Measurements from ENCODE around the gene FBXW11.

Gene FBXW11

DNA sequence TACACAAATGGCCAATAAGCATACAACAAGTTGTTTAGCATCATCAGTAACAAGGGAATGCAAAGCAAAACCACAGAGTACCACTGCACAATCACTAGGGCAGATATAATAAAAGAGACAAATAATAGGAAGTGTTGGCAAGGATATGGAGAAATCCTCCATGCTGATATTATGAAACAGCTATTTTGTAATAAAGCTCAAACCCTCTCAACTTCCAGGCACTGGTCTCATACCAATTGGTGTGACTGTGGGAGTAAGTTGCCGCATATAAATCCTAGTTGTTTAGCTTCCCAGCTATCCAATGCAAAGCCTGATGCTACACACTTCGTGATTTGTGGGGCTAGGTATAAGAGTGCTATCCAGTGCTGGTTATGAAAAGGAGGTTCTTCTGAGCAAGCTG lies 132.2 kb downstream of the FBXW11 start:
- DNase-seq (ENCODE audit: extremely low read depth in 1 of 2, low read depth in 1 of 2): no peak

DNA sequence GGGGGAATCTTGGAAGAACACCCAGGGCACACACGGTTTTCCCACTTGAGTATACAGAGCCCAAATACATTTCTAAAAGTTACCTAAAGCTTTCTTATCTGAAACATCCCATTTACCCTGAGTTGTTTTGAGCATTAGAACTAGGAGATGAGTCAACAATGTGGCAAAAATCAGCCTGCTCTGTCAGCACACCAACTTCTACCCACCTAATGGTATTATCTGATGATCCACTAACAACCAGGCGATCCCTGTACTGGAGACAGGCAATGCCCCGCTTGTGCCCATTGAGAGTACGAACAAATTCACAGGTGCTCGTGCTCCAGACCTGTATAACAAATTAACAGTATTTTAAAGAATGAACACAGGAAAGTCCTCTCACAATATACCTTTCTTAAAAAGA lies 133.8 kb downstream of the FBXW11 start:
- DNase-seq (ENCODE audit: extremely low read depth in 1 of 2, low read depth in 1 of 2): no peak

DNA sequence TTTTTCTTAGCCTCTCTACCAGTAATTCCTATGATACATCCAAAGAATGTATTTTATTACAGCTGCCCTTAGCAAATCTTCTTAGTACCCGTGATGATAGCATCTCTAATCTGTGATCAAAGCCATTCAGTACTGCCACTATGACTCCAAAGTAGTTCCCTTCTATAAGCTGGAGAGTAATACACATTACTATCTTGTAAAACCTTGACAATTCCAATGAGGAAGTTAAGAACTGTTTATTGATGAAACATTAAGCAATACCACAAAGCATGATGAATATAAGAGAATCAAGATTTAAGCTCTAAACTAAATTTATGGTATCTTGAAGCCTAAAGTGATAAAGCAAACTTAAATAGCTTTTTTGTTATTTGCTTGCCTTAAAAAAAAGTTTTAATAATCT lies 134.7 kb downstream of the FBXW11 start:
- no peak for DNase-seq (ENCODE audit: extremely low read depth in 1 of 2, low read depth in 1 of 2)

DNA sequence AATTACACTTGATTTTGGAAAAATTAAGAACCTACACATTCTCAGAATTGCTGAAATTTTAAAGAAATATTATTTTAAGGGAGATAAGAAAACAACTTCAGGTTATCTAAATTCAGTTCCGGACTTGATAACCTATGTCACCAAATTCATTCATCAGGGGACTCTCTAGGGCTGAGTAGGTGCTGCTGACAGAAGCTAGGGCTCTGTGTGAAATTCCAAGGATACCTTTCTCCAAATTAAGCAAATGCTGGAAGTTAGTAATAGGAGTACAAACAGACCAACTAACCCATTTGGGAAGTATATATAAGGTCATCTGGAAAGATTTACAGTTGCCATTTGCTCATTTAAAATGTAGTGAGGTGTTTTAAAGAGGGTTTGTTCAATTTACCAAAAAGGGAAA lies 136.5 kb downstream of the FBXW11 start:
- no peak for DNase-seq (ENCODE audit: extremely low read depth in 1 of 2, low read depth in 1 of 2)

DNA sequence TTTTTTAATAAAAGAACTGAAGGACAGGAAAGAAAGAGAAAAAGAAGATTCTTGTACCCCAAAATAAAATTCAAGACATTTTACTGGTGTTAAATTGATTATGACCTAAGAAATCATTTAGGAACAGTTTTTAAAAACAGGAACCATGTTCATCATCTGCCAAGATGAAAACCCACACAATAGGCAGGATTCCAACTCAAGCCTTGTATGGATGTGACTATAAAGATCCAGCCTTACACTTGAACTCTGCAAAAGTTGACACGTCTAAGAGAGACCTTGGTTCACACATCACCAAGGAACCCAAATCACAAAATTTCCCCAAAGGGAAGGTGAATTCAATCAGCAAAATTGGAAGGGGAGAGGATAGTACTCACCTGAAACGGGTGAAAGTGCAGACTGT lies 138.2 kb downstream of the FBXW11 start:
- DNase-seq (ENCODE audit: extremely low read depth in 1 of 2, low read depth in 1 of 2): no peak

DNA sequence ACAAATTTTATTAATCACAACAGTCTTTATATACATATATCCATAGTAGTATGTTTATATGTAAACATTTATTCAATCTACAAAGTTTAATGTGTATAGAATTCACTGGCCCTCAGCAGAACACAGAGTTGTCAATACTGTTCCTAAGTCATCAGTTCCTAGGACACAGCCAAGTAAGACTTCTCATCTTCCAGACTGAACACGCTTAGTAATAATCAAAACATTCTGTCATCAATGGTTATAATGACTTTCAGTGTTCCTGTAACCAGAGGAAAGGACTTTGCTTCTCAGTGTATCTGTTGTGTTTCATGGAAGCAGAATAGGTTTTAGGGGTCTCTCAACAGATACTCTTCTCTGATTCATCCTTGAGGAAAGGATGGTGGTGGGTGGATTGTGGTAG lies 138.7 kb downstream of the FBXW11 start:
- no peak for DNase-seq (ENCODE audit: extremely low read depth in 1 of 2, low read depth in 1 of 2)

DNA sequence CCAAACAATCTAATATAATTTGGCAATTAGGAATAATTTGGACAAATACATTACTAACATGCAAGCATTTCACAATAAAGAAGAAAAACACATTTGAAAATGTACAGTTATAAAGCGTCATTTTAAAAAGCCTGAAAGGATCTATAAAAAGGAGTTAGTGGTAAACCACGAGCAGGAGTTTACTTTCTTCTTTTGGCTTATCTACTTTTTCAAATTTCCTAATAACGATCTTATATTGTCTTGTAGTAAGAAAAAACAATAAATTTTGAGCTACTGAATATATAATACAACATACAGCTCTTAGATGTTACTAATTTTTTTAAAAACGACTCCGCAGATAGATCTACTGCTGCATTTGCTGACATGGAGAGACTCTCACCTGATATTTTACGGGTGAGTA lies 141.0 kb downstream of the FBXW11 start:
- no peak for DNase-seq (ENCODE audit: extremely low read depth in 1 of 2, low read depth in 1 of 2)

DNA sequence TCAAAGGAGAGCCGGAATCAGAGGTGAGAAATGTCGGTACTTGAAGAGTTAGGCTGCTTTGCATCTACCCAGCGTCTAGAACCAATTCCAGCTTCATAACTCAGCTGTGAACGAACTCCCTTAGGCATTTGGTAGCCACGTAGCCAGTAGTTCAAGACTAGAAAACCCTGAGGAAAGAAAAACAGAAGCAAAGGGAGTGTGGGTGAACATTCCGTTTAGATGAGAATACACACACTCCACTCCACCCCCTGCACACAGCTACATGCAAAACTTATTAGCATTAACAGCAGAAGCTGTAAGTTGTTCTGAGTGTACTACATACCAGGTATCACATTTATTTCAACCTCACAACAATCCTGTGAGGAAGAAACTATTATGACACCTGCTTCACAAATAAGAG lies 142.5 kb downstream of the FBXW11 start:
- DNase-seq (ENCODE audit: extremely low read depth in 1 of 2, low read depth in 1 of 2): no peak

DNA sequence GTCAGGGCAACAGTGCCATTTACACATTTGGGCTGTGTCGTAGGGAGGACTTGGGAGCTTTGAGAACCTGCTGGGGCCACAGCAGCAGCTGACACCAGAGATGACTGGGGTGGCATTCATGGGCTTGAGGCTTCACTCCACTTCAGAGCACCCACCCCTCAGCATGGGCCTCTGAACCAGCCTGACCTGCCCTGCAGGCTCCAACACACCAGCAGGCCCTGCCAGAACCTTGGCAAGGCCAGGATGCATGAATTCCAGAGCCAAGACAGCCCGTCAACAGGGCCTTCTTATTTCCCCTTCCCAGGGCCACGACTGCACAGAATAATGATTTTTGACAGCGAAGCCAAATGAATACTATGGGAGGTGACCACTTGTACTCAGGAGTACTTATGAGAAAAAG lies 143.8 kb downstream of the FBXW11 start:
- DNase-seq (ENCODE audit: extremely low read depth in 1 of 2, low read depth in 1 of 2): no peak

DNA sequence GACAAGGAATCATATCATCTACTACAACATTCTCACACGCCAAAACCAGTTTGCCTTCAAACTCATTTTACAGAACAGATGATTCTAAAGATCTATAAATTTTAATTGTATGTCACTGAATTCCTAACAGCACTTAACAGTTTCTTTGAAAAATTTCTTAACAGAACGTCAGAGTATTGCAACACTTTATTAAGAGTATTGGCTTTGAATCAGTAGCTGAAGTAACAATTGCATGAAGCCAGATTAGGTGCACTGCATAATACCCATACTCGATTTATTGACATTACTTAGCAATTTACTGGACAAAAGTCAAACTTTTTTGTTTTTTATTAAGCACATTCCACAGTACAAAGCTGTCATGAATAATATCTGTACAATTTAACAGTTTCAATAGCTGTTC lies 145.1 kb downstream of the FBXW11 start:
- DNase-seq (ENCODE audit: extremely low read depth in 1 of 2, low read depth in 1 of 2): no peak

DNA sequence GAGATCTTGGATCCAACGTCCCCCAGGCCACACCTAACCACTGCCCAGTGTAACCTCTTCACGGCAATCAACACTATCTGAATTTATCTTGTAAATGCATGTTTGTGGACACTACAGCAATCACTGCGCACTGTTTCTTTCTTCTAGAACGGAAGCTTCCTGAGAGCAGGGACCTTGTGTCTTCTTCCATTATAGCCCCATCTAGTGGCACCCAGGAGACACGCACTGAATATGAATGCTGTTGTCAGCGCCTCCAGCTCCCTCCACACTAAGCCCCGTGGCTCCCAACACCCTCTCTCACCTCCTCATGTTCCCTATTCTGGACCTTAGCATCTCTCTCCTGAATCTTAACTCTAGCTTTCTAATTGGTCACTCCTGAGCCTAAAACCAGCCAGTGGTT lies 148.1 kb downstream of the FBXW11 start:
- no peak for DNase-seq (ENCODE audit: extremely low read depth in 1 of 2, low read depth in 1 of 2)

DNA sequence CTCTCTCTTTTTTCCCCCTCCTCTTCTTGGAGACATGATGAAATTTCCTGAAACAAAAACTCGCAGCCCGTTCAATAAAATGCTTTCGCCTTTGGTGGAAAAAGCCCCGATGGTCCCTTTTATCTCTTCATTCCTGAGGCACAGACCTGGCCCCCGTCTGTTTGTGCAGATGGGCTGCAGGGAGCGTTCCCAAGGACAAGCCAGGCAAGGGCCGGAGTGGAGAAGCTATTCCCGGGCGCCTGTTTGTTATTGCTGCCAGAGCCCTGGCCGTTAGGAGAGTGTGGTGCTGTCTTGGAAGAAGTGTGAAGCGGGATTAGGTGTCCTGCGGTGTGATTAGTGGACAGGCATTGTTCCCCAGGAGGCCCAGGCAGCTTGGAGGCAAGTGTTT lies 149.0 kb downstream of the FBXW11 start:
- no peak for DNase-seq (ENCODE audit: extremely low read depth in 1 of 2, low read depth in 1 of 2)

DNA sequence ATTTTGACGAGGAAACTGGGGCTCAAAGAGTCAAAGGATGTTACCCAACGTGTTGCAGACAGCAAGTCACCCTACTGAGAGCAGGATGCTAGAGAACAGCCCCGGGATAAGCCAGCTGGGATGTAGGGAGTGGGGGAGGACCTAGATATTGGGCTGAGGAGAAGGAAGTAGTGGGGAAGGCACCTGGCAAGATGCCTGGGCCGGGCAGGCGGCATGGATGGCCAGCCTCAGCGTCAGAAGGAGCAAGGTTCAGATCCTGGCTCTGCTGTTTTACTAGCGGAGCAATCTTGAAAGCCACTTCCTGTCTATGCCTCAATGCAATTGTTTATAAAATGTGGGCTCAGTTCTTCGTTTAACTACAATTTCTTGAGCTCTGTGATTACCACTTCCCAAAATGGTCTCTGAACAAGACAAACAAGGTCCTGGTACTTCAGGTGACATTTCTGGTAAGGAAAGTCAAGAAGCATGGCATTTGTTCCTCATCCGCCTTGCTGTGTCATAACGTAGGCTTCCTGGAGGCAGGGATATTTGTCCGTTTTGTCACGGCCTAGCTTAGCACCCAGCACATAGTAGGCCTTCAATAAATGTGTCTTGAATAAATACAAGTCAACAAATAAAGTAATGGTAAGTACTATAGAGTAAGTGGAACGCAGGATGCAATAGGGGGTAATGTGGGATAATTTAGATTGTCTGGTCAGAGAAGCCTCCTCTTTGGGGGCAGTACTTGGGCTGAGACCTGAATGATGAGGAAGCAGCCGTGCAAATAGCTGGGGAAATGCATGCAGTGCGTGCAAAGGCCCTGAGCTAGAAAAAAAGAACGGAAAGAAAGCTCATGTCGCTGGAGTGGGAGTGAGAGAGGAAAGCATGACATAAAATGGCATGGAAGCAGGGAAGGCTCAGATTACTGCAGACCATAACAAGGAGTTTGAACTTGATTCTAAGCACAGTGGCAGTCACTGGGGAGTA lies 150.4 kb downstream of the FBXW11 start:
- DNase-seq (ENCODE audit: extremely low read depth in 1 of 2, low read depth in 1 of 2): no peak

DNA sequence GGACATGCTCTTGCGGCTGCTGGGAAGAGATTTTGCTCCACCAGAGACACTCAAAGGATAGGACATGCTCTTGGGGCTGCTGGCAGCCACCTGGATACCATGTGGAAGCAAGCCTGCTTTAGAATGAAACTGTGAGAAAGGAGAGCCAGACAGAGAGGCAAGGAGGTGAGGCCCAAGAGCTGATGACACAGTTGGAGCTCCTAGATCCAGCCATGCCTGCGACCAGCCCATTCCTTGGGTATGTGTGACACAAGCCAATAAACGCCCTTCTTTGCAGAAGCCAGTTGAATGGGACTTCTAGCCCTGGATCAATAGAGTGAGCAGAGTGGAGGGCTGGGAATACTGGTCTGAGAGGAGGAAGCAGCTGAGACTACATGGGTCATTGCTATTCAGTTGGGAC lies 151.2 kb downstream of the FBXW11 start:
- DNase-seq (ENCODE audit: extremely low read depth in 1 of 2, low read depth in 1 of 2): no peak

DNA sequence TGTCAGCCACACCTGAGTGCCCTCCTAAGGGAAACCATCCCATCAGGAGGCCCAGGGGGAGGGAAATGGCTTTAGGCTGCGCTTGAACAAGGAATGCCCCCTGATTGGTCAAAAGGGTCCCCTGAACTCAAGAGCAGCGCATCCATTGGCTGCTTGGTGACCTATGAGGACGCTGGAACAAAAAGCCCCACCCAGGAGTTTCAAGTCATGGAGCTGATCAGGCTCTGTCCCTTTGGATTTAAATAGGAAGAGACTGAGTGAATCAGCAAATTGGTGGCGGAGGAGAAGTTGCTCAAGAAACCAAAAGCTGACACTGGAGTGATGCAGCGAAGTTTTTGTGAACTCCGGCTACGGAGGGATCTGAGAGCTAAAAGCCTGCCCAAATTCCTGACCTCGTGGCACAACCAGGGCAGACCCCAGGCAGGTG lies 154.2 kb downstream of the FBXW11 start:
- no peak for DNase-seq (ENCODE audit: extremely low read depth in 1 of 2, low read depth in 1 of 2)

DNA sequence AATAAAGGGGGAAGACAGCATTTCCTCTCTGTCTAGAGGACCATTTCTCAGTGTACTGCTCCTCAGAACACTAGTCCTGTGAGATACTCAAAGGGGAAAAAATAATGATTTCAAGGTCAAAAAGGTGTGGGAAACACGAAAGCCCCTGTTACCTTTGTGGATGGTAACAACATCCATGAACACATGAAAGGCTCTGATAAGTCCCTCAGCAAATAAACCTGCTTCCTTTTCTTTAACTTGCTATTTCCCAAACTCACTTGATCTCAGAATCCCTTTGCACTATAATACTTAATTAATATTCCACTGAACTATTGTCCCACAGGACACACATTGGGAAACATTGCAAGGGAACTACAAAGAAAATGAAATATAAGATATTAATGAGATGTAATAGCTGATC lies 155.2 kb downstream of the FBXW11 start:
- DNase-seq (ENCODE audit: extremely low read depth in 1 of 2, low read depth in 1 of 2): no peak

DNA sequence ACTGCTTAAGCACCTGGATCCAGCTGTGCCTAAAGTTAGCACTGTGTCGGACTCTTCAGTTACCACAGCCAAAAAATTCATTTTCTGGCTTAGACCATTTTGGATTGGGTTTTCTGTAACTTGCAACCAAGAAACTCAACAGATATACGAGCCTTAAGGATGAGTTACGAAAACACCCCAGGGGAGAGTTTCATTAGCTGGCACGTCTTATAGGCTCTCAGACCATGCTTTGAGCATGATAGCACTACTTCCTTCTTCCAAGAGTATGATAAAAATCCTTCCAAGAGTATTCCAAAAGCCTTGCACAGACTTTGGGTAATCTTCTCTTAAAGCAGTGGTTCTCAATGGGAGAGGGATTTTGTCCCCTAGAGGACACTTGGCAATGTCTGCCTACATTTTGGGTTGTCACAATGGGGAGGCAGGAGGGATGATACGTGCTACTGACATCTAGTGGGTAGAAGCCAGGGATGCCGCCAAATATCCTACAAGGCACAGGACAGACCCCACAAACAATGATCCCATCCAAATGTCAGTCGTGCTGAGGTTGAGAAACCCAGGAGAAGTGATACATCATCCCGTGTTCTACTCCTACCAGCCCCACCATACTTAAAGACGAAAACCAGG lies 156.0 kb downstream of the FBXW11 start:
- DNase-seq (ENCODE audit: extremely low read depth in 1 of 2, low read depth in 1 of 2): no peak

DNA sequence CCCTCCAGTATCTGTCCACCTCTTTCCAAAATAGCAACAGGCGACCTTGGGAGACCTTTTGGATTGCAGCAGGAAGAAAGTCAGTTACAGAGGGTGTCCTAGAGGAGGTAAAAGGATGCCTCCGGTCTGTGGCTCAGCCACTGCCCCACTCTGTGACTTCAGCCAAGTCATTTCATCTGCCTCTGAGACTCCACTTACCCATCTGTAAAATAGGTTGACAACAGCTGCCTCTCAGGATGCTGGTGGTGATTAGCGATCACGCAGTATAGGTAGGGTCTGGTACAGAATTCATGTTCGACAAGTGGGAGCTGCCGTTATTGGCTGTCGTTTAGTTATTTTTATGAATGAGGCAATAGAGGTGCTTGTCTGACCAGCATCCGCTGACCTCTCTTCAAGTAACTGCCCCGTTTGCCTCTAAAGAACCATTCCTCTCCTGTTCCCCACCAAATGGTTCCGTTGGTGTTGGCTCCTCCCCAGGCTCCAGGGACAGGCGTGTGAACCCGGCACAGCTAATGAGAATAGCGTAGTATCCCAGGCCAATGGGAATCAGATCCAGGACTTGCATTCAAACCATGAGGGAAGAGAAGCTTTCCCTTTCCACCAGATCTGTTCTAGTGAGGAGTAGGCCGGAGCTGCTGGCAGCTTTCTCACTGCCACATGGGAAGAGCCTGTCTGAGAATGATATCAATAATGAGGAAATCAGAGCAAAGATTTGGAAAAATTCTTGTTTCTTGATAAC lies 156.7 kb downstream of the FBXW11 start:
- DNase-seq (ENCODE audit: extremely low read depth in 1 of 2, low read depth in 1 of 2): no peak

DNA sequence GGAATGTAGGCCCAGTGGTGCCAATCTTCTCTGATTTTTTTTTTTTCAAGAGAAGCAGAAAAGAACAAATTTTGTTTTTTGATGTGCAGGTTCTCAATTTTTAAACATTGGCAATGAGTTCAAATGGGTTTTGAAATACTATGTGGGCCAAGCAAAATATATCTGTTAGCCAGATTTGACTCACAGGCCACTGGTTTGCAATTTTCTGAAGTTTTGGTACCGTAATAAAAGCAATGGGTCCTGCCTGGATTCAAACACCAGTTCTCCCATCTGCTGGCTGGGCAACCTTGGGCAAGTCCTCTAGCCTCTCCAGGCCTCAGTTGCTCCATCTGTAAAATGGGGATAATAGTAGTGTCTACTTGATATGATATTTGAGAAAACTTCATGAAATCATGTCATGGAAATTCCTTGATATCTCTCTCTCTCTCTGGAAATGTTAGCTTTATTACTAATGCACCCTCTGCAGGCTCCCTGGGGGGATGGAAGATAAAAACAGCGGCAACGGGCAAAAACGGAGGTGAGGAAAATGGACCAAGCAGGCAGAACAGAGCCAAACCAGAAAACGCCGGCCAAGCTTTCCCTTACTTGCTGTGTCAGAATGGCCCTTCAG lies 157.4 kb downstream of the FBXW11 start:
- DNase-seq (ENCODE audit: extremely low read depth in 1 of 2, low read depth in 1 of 2): no peak

DNA sequence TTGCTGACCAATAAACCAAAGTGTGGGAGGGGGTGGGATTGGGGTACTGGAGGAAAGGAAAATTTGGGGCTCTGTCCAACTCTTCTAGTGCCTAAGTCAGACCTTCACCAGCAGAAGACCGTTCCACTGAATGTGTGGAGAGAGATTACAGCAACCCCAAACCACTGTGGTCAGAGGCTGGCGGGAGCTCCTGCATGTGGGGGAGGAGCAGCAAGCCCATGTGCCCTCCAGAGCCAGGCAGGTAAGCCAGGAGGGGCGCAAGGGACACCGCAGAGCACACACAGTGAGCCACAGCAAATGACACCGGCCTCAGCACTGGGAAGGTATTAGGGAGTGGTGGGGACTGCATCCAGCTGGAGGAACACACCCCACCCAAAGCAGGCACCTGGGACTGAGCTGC lies 158.0 kb downstream of the FBXW11 start:
- no peak for DNase-seq (ENCODE audit: extremely low read depth in 1 of 2, low read depth in 1 of 2)

DNA sequence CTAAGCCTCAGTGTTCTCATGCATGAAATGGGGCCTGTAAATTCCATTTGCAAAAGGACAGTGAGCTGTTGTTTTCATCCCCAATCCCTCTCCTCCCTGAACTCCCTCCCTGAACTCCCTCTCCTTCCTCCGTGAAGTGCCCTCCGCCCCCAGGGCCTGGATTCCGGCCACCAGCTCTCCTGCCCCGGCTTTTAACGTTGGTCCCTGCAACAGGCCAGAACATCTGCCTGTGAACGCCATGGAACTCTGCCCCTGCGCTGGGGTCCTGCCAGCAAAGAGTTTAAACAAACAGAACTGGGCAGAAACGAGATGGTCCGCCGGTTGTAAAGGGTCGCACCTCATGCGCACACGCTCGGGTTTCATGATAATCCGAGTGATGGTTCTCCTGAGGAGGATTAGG lies 158.4 kb downstream of the FBXW11 start:
- DNase-seq (ENCODE audit: extremely low read depth in 1 of 2, low read depth in 1 of 2): no peak
